Measurements from ENCODE around the gene CINP. TPM values are rescaled to one million over a fixed set of nuclear protein-coding genes. Genes with fewer than 3 reads are reported as not detected.

Gene CINP
- total and polyA plus RNA-seq, 2 of the 8 experiments (the other 6 are each of a cell fraction or from before 2014, with no cell fraction given) = 47.8 to 51.6 TPM

GRCh38 chr14:102407258-102407657, 44.6 kb upstream of the CINP start (continued):
- TF ChIP-seq KDM5A (IDR thresholded peaks at IDR 0.05; ENCODE audit: low read length) = no peak
- TF ChIP-seq E2F6 (IDR thresholded peaks at IDR 0.05) = no peak
- TF ChIP-seq BACH1 (IDR thresholded peaks at IDR 0.05; ENCODE audit: low read length) = no peak
- TF ChIP-seq BRCA1 (IDR thresholded peaks at IDR 0.05; ENCODE audit: low read depth, low read length) = no peak
- TF ChIP-seq RXRA (IDR thresholded peaks at IDR 0.05; ENCODE audit: insufficient read depth, low read depth, low read length) = no peak
- TF ChIP-seq CHD2 (IDR thresholded peaks at IDR 0.05; ENCODE audit: low read length) = no peak
- no peak for TF ChIP-seq SP2 (IDR thresholded peaks at IDR 0.05; ENCODE audit: low read length)
- TF ChIP-seq TBP (IDR thresholded peaks at IDR 0.05; ENCODE audit: low read depth, low read length) = no peak
- no peak for TF ChIP-seq SIX5 (IDR thresholded peaks at IDR 0.05; ENCODE audit: low read depth, low read length)
